GM19467 (cell line): Measurements from ENCODE around the gene PTPN5.
"Not testable (repeated sequence)": the region's sequence is repeated elsewhere in the genome, so short reads cannot be mapped to it uniquely, and the experiment has no call there.

Experiments
- ATAC-seq: cut with Tn5 transposase; IDR thresholded peaks from one replicate; pipeline ENCODE4 v1.9.1; 2021; ENCODE audit warnings: mild to moderate bottlenecking, moderate library complexity; ENCODE audit not compliant: unreplicated experiment

PTPN5 gene

DNA sequence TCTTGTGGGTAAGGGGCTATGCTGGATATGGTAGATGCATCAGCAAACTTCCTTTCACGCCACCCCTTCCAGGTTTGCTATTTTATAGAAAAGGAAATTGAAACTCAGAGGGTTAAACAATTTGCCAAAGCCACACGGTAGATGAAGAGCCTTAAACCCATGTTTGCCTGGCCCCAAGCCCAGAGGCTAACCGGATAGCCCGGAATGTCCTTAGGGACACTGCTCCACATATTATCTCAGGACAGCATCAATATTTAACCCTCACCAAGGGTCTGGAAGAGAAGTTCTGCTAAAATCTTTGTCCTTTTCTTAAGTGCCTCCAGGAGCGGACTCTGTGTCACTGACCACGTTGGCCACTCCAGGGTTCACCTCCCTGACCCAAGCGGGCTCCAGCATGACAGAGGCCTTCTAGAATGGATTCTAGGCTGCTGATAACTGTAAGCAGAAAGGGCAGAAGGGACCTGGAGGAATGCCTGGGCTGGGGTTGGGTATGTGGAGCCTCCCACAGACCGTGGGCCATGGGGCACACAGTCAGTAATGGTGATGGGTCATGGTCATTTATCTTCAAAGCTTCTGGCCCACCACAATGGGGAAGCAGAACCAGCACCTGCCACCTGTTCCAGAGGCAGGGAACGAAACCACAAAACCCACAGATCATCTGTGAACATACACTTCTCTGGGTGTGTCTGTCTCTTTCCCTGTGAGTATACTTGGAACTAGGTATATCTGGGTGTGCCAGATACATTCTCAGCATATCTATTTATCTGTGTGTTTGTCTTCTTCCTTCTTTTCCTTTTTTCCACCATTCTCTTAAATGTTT lies 98.4 kb downstream of the PTPN5 start:
- no peak for ATAC-seq

DNA sequence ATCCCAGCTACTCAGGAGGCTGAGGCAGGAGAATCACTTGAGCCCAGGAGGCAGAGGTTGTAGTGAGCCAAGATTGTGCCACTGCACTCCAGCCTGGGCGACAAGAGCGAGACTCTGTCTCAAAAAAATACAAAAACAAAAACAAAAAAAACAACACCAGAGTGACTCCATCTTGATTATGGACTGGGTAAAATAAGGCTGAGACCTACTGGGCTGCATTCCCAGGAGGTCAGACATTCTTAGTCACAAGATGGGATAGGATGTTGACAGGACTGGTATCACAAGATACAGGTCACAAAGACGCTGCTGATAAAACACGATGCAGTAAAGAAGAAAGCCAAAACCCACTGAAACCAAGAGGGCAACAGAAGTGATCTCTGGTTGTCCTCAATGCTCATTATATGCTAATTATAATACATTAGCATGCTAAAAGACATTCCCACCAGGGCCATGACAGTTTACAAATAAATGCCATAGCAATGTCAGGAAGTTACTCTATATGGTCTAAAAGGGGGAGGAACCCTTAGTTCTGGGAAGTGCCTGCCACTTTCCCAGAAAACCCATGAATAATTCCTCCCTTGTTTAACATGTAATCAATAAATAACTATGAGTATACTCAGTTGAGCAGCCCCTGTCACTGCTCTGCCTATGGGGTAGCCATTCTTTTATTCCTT lies 100.0 kb downstream of the PTPN5 start:
- not testable (repeated sequence) for ATAC-seq

DNA sequence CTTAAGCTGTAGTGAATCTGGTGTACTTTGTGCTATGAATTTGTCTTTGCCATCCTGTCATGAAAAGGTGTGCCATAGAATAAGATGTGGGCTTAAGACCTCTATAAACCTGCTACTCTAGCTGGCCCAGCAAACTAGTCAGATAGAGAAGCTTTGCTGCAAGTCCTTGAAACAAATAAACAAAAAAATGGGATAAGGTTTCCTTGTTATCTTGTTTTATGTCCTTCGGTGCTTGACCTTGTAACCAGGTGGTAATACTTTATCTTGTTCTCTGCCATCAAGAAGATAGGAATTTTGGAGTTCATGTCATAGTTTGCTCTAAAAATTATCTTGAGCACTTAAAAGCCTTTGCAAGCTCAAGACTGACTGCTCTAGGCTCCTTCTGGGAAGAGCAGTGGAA lies 107.3 kb downstream of the PTPN5 start:
- no peak for ATAC-seq

DNA sequence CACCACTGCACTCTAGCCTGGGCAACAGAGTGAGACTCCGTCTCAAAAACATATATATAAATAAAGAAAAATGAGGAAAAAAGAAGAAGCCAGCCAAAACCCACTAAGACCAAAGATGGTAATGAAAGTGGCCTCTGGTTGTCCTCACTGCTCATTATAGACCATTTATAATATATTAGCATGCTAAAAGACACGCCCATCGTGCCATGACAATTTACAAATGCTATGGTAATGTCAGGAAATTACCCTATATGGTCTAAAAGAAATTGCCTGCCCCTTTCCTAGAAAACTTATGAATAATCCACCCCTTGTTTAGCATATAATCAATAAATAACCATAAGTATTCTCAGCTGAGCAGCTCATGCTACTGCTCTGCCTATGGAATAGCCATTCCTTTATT lies 109.1 kb downstream of the PTPN5 start:
- no peak for ATAC-seq

DNA sequence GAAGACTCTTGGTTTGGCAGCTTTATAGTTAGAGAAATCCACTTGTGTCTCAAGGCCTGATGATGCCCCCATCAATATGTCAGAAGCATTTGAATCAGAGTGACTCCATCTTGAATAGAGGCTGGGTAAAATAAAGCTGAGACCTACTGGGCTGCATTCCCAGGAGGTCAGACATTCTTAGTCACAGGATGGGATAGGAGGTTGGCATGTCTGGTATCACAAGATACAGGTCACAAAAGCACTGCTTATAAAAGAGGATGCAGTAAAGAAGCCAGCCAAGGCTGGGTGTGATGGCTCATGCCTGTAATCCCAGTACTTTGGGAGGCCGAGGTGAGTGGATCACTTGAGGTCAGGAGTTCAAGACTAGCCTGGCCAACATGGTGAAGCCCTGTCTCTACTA lies 109.6 kb downstream of the PTPN5 start:
- ATAC-seq, result not testable (repeated sequence)
